CD4-positive, alpha-beta memory T cell (primary cell): ENCODE data around the gene RAX. TPM values are rescaled to one million over a fixed set of nuclear protein-coding genes. Genes with fewer than 3 reads are reported as not detected.
"Not testable (repeated sequence)": the region's sequence is repeated elsewhere in the genome, so short reads cannot be mapped to it uniquely, and the experiment has no call there.

Experiments used
- CTCF ChIA-PET: fragments of 350-600 bp; sonication (Branson Sonifier 250); formaldehyde crosslinking; loops from one replicate; lab custom pipeline; 2021; ENCODE audit warnings: inconsistent platforms; ENCODE audit not compliant: partially characterized antibody; lab: Charles Lee
- POLR2A ChIA-PET: fragments of 350-600 bp; sonication (Branson Sonifier 250); formaldehyde crosslinking; loops from one replicate; lab custom pipeline; 2021; ENCODE audit not compliant: partially characterized antibody; lab: Charles Lee
- DNase-seq, 5 donors: peaks; one replicate each; pipeline versions ENCODE4 v3.0.0 to v3.0.0-alpha.2; 2020 to 2022; ENCODE audit warnings: mixed read lengths in 1 of 5
- H3K27ac ChIP-seq: one replicate; pipeline ENCODE4 v1.7.0; 2013; ENCODE audit warnings: low read depth, low read length
- H3K27me3 ChIP-seq: 2 replicates; pipeline ENCODE4 v1.7.0; 2013; ENCODE audit warnings: mild to moderate bottlenecking, low read length, moderate library complexity; ENCODE audit not compliant: insufficient read depth
- H3K36me3 ChIP-seq: 2 replicates; pipeline ENCODE4 v1.7.0; 2013; ENCODE audit warnings: mild to moderate bottlenecking, low read length, moderate library complexity; ENCODE audit not compliant: insufficient read depth
- H3K4me1 ChIP-seq: 2 replicates; pipeline ENCODE4 v1.7.0; 2013; ENCODE audit warnings: mild to moderate bottlenecking, low read length, moderate library complexity; ENCODE audit not compliant: insufficient read depth
- H3K4me3 ChIP-seq, 2 donors: one replicate each; pipeline ENCODE4 v1.7.0; 2013; ENCODE audit warnings: low read length in 2 of 2, mild to moderate bottlenecking in 1 of 2
- H3K9me3 ChIP-seq, 2 donors: one replicate each; pipeline ENCODE4 v1.7.0; 2013; ENCODE audit warnings: low read length in 2 of 2, control low read depth in 1 of 2; ENCODE audit not compliant: control insufficient read depth in 1 of 2
- H3K27ac Mint-ChIP-seq, 7 donors: one replicate each; pipeline ENCODE4 v1.8.0; 2020 to 2021; ENCODE audit warnings: mixed read lengths in 7 of 7, mild to moderate bottlenecking in 6 of 7, inconsistent platforms in 3 of 7, moderate library complexity in 3 of 7
- H3K27me3 Mint-ChIP-seq, 2 donors: one replicate each; pipeline ENCODE4 v1.8.0; 2020 to 2021; ENCODE audit warnings: mixed read lengths in 2 of 2
- H3K36me3 Mint-ChIP-seq, 2 donors: one replicate each; pipeline ENCODE4 v1.8.0; 2020 to 2021; ENCODE audit warnings: mixed read lengths in 2 of 2, inconsistent platforms in 1 of 2, mild to moderate bottlenecking in 1 of 2
- H3K4me1 Mint-ChIP-seq, 4 donors: one replicate each; pipeline ENCODE4 v1.8.0; 2020 to 2021; ENCODE audit warnings: mixed read lengths in 4 of 4, mild to moderate bottlenecking in 1 of 4
- H3K4me3 Mint-ChIP-seq, 8 donors: one replicate each; pipeline ENCODE4 v1.8.0; 2020 to 2021; ENCODE audit warnings: mixed read lengths in 8 of 8, mild to moderate bottlenecking in 7 of 8, moderate library complexity in 6 of 8, inconsistent platforms in 3 of 8
- H3K9me3 Mint-ChIP-seq, 8 donors: one replicate each; pipeline ENCODE4 v1.8.0; 2020 to 2021; ENCODE audit warnings: mixed read lengths in 8 of 8, mild to moderate bottlenecking in 5 of 8, inconsistent platforms in 3 of 8, moderate library complexity in 1 of 8
- intact Hi-C: fragments of 100-400 bp; cut with micrococcal nuclease; formaldehyde crosslinking; loops from one replicate; pipeline ENCODE4 v1.15.1; 2023
- polyA plus RNA-seq, 2 donors: library from polyadenylated mRNA; unstranded; fragments of 300-500 nt; fragmentation: Illumina TruSeq; gene quantifications; one replicate each; pipeline ENCODE4 v1.2.3, GENCODE V29; 2021
- total RNA-seq, 2 experiments: library from RNA; stranded (reverse); gene quantifications; one replicate each; pipeline ENCODE4 v1.2.3, GENCODE V29; 2021

RAX gene
- total and polyA plus RNA-seq, 4 experiments from 2014 or later, result not detected

GRCh38 chr18:59265246-59265973 lies 7.8 kb downstream of the RAX start:
- no peak for DNase-seq
- H3K36me3 ChIP-seq, result no peaks in the 10 kb centered on the region
- peaks cover 40% of the 10 kb centered on the region for H3K27me3 ChIP-seq
- Mint-ChIP-seq H3K27ac (no peak overlapping the region), H3K27me3 (peaks cover 48 to 58% of the 10 kb centered on the region in 2 donors), H3K36me3 (peaks cover 0 to 3% of the 10 kb centered on the region in 2 donors), H3K4me3 (peak overlapping the region; percentile 1 to 70 (median 50)), H3K9me3 (peaks cover 0 to 11% (median 2%) of the 10 kb centered on the region in 8 donors), H3K4me1 (peaks cover 10 to 50% (median 30%) of the 10 kb centered on the region in 4 donors)
- no peak overlapping the region for H3K4me3 ChIP-seq
- intact Hi-C loops, result no loop called here
- H3K9me3 ChIP-seq, result no peaks in the 10 kb centered on the region
- H3K27ac ChIP-seq, result no peak overlapping the region
- ChIA-PET CTCF (no interaction called here), POLR2A (no interaction called here)
- H3K4me1 ChIP-seq, result peaks cover 24% of the 10 kb centered on the region

GRCh38 chr18:59264651-59265245 lies 8.5 kb downstream of the RAX start:
- peaks cover 23% of the 10 kb centered on the region for H3K4me1 ChIP-seq
- peaks cover 48 to 54% of the 10 kb centered on the region in 2 donors for H3K27me3 Mint-ChIP-seq
- DNase-seq, result no peak
- H3K4me1 Mint-ChIP-seq, result peaks cover 9 to 45% (median 26%) of the 10 kb centered on the region in 4 donors
- peaks cover 0 to 11% (median 2%) of the 10 kb centered on the region in 8 donors for H3K9me3 Mint-ChIP-seq
- no peaks in the 10 kb centered on the region for H3K9me3 ChIP-seq
- no peaks in the 10 kb centered on the region for H3K36me3 ChIP-seq
- H3K27me3 ChIP-seq, result peaks cover 34% of the 10 kb centered on the region
- ChIA-PET CTCF (no interaction called here), POLR2A (no interaction called here)
- peak overlapping the region in 1 of 7 donors; percentile 22 for H3K27ac Mint-ChIP-seq
- intact Hi-C loops, result no loop called here
- no peak overlapping the region for H3K27ac ChIP-seq
- H3K4me3 Mint-ChIP-seq, result peak overlapping the region in 5 of 8 donors; percentile 1 to 68 (median 49)
- H3K36me3 Mint-ChIP-seq, result peaks cover 0 to 2% of the 10 kb centered on the region in 2 donors
- H3K4me3 ChIP-seq, result no peak overlapping the region

- Histone ChIP-seq H3K9me3 (no peaks in the 10 kb centered on the region), H3K27ac (no peak overlapping the region), H3K4me1 (peaks cover 17% of the 10 kb centered on the region), H3K36me3 (no peaks in the 10 kb centered on the region), H3K4me3 (no peak overlapping the region), H3K27me3 (peaks cover 30% of the 10 kb centered on the region)
- Mint-ChIP-seq H3K4me3 (no peak overlapping the region), H3K27me3 (peaks cover 52 to 56% of the 10 kb centered on the region in 2 donors), H3K4me1 (peaks cover 5 to 41% (median 23%) of the 10 kb centered on the region in 4 donors), H3K27ac (no peak overlapping the region), H3K9me3 (peaks cover 0 to 11% (median 2%) of the 10 kb centered on the region in 8 donors), H3K36me3 (no peaks in the 10 kb centered on the region)
- ChIA-PET POLR2A (no interaction called here), CTCF (no interaction called here)
- intact Hi-C loops, result no loop called here
- DNase-seq, result no peak
Measured at GRCh38 chr18:59264121-59264571, 9.1 kb downstream of the RAX start.

GRCh38 chr18:59263661-59264060 lies 9.6 kb downstream of the RAX start:
- peaks cover 15% of the 10 kb centered on the region for H3K4me1 ChIP-seq
- ChIA-PET POLR2A (no interaction called here), CTCF (no interaction called here)
- Mint-ChIP-seq H3K27ac (no peak overlapping the region), H3K9me3 (peaks cover 0 to 11% (median 2%) of the 10 kb centered on the region in 8 donors), H3K4me1 (peaks cover 5 to 40% (median 22%) of the 10 kb centered on the region in 4 donors), H3K36me3 (no peaks in the 10 kb centered on the region), H3K27me3 (peaks cover 54 to 58% of the 10 kb centered on the region in 2 donors), H3K4me3 (peak overlapping the region in 5 of 8 donors; percentile 6 to 74 (median 65))
- H3K9me3 ChIP-seq, result no peaks in the 10 kb centered on the region
- no peak overlapping the region for H3K4me3 ChIP-seq
- peaks cover 28% of the 10 kb centered on the region for H3K27me3 ChIP-seq
- no peak overlapping the region for H3K27ac ChIP-seq
- intact Hi-C loops, result no loop called here
- H3K36me3 ChIP-seq, result no peaks in the 10 kb centered on the region
- DNase-seq, result no peak

GRCh38 chr18:59262243-59262642 lies 11.0 kb downstream of the RAX start:
- POLR2A ChIA-PET, H3K27ac ChIP-seq, H3K4me3 ChIP-seq, H3K27ac Mint-ChIP-seq, H3K4me1 ChIP-seq, DNase-seq, CTCF ChIA-PET, intact Hi-C loops, H3K36me3 ChIP-seq, H3K9me3 ChIP-seq, H3K4me3 Mint-ChIP-seq, H3K36me3 Mint-ChIP-seq: not testable (repeated sequence)
- H3K27me3 Mint-ChIP-seq, result peaks cover 46 to 55% of the 10 kb centered on the region in 2 donors
- H3K4me1 Mint-ChIP-seq, result peaks cover 4 to 26% (median 14%) of the 10 kb centered on the region in 4 donors
- peaks cover 15% of the 10 kb centered on the region for H3K27me3 ChIP-seq
- peaks cover 0 to 11% (median 4%) of the 10 kb centered on the region in 8 donors for H3K9me3 Mint-ChIP-seq

GRCh38 chr18:59261842-59262241 lies 11.4 kb downstream of the RAX start:
- H3K36me3 ChIP-seq, H3K4me3 Mint-ChIP-seq, H3K27ac Mint-ChIP-seq, DNase-seq, H3K27ac ChIP-seq, POLR2A ChIA-PET, intact Hi-C loops, H3K4me3 ChIP-seq, CTCF ChIA-PET, H3K4me1 ChIP-seq, H3K36me3 Mint-ChIP-seq, H3K9me3 ChIP-seq: not testable (repeated sequence)
- peaks cover 11% of the 10 kb centered on the region for H3K27me3 ChIP-seq
- Mint-ChIP-seq H3K4me1 (peaks cover 3 to 23% (median 13%) of the 10 kb centered on the region in 4 donors), H3K9me3 (peaks cover 0 to 11% (median 4%) of the 10 kb centered on the region in 8 donors), H3K27me3 (peaks cover 42 to 53% of the 10 kb centered on the region in 2 donors)

- H3K9me3 Mint-ChIP-seq, CTCF ChIA-PET, POLR2A ChIA-PET, DNase-seq, H3K4me3 Mint-ChIP-seq, H3K9me3 ChIP-seq, H3K4me3 ChIP-seq, H3K4me1 Mint-ChIP-seq, H3K4me1 ChIP-seq, H3K36me3 Mint-ChIP-seq, H3K36me3 ChIP-seq, H3K27ac Mint-ChIP-seq, intact Hi-C loops, H3K27ac ChIP-seq, H3K27me3 ChIP-seq: not testable (repeated sequence)
- peaks cover 28 to 31% of the 10 kb centered on the region in 2 donors for H3K27me3 Mint-ChIP-seq
Measured at GRCh38 chr18:59255491-59255890, 17.8 kb downstream of the RAX start.
